ENCODE results near the gene C8G.
A peak's percentile ranks its signal among the peaks of the same experiment; 100 is the strongest.

The C8G gene

DNA sequence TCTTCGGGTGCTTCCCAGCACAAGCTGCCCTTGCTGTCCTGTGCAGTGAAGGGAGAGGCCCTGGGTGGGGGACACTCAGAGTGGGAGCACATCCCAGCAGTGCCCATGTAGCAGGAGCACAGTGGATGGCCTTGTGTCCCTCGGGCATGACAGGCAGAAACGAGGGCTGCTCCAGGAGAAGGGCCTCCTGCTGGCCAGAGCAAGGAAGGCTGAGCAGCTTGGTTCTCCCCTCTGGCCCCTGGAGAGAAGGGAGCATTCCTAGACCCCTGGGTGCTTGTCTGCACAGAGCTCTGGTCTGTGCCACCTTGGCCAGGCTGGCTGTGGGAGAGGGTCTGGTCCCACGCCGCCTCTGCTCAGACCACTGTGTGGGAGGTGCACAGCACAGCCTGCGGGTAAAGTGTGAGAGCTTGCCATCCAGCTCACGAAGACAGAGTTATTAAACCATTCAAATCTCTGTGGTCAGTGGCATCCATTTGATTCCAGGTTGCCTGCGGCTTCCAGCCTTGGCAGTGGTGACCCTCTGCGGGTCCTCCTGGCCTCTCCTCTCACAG, 18.8 kb upstream of the C8G start:
- TF ChIP-seq, protein P1, sequence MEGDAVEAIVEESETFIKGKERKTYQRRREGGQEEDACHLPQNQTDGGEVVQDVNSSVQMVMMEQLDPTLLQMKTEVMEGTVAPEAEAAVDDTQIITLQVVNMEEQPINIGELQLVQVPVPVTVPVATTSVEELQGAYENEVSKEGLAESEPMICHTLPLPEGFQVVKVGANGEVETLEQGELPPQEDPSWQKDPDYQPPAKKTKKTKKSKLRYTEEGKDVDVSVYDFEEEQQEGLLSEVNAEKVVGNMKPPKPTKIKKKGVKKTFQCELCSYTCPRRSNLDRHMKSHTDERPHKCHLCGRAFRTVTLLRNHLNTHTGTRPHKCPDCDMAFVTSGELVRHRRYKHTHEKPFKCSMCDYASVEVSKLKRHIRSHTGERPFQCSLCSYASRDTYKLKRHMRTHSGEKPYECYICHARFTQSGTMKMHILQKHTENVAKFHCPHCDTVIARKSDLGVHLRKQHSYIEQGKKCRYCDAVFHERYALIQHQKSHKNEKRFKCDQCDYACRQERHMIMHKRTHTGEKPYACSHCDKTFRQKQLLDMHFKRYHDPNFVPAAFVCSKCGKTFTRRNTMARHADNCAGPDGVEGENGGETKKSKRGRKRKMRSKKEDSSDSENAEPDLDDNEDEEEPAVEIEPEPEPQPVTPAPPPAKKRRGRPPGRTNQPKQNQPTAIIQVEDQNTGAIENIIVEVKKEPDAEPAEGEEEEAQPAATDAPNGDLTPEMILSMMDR (IDR thresholded peaks at IDR 0.05; ENCODE audit: low read depth, low read length, missing control alignments), result peak; percentile 11
- no peak overlapping the region for H3K4me3 ChIP-seq (replicated peaks; ENCODE audit: low read depth, low read length)

DNA sequence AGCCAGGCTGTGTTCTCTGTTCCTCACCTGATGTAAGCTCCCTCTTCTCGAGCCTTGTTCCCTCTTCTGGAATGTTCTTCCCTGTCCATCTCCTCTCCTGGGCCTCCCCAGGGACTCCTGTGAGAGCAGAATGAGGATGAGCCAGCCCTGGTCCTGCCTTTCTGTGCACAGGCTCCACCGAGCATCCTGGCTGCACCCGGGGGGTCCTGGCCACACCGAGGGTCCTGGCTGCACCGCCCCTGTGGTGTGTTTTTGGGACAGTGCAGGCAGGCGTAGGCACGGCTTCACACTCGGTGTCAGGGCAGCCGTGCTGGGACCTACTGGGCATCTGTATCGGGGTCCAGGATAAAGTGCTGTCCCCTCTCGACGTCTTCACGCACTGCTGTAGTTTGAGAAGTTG, 18.3 kb upstream of the C8G start:
- DNase-seq (ENCODE audit: extremely low read depth, low read depth), result no peak
- TF ChIP-seq, protein P1 (IDR thresholded peaks at IDR 0.05; ENCODE audit: low read depth, low read length, missing control alignments), result no peak
- no peak overlapping the region for H3K4me3 ChIP-seq (replicated peaks; ENCODE audit: low read depth, low read length)

More for the DNA sequence above, 18.8 kb upstream of the C8G start:
- DNase-seq (ENCODE audit: extremely low read depth, low read depth), result no peak

GRCh38 chr9:136927343-136928271, 17.4 kb upstream of the C8G start:
- DNase-seq (ENCODE audit: extremely low read depth, low read depth), result no peak
- TF ChIP-seq, protein P1 (IDR thresholded peaks at IDR 0.05; ENCODE audit: low read depth, low read length, missing control alignments), result no peak
- H3K4me3 ChIP-seq (replicated peaks; ENCODE audit: low read depth, low read length), result no peak overlapping the region

GRCh38 chr9:136928591-136928990, 16.5 kb upstream of the C8G start:
- TF ChIP-seq, protein P1 (IDR thresholded peaks at IDR 0.05; ENCODE audit: low read depth, low read length, missing control alignments), result no peak
- H3K4me3 ChIP-seq (replicated peaks; ENCODE audit: low read depth, low read length), result no peak overlapping the region
- DNase-seq (ENCODE audit: extremely low read depth, low read depth), result no peak

DNA sequence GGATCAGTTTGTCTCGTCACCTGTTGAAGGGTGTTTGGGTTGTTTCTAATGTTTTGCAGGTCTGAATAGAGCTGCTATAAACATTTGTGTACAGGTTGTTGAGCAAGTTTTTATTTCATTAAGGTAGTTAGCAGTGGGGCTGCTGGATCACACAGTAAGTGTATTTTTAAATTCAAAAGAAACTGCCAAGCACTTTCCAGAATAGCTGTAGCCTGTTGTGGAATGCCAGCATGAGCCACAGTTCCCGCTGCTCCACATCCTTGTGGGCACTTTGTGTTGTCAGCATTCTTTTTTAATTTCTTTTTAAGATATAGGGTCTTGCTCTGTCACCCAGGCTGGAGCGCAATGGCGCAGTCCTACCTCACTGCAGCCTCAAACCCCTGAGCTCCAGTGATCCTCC, 15.0 kb upstream of the C8G start:
- H3K4me3 ChIP-seq (replicated peaks; ENCODE audit: low read depth, low read length), result no peak overlapping the region
- TF ChIP-seq, protein P1 (IDR thresholded peaks at IDR 0.05; ENCODE audit: low read depth, low read length, missing control alignments), result no peak
- no peak for DNase-seq (ENCODE audit: extremely low read depth, low read depth)

DNA sequence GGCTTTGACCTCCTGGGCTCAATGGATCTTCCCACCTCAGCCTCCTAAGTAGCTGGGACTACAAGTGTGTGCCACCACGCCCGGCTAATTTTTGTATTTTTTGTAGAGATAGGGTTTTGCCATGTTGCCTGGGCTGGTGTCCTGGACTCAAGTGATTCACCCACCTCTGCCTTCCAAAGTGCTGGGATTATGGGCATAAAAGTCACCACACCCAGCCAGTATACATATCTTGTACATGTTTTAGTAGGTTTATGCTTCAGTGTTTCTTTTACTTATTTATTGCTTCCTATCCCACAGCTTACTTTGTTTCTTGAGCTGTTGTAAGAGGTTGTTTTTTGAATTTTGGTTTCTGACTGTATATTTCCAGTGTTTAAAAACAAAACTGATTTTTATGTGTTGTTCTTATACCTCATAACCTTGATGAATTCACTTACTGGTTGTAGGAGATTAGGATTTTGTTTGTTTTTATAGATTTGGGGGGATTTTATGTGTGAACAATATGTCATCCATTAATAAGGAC, 13.4 kb upstream of the C8G start:
- no peak overlapping the region for H3K4me3 ChIP-seq (replicated peaks; ENCODE audit: low read depth, low read length)
- DNase-seq (ENCODE audit: extremely low read depth, low read depth), result no peak
- TF ChIP-seq, protein P1 (IDR thresholded peaks at IDR 0.05; ENCODE audit: low read depth, low read length, missing control alignments), result no peak

Measured in HFF-Myc (cell line).